Small intestine (tissue), 7 donors: ENCODE results near the gene KLC1. TPM values are rescaled to one million over a fixed set of nuclear protein-coding genes. Genes with fewer than 3 reads are reported as not detected.

Experiments used
- DNase-seq, 2 donors: peaks; one replicate each; pipeline versions ENCODE4 v3.0.0 to v3.0.0-alpha.2; 2013
- FAIRE-seq: peaks from 2 replicates; lab custom pipeline; 2012; peaks lifted over from hg19 to GRCh38; lab: Jason Lieb, UNC
- H3K27ac ChIP-seq, 3 donors: one replicate each; pipeline ENCODE4 v1.5.1; 2013; ENCODE audit warnings: low read length in 2 of 3, mild to moderate bottlenecking in 2 of 3, control low read depth in 1 of 3, inconsistent platforms in 1 of 3, low read depth in 1 of 3, moderate library complexity in 1 of 3
- H3K27me3 ChIP-seq, 3 donors: one replicate each; pipeline ENCODE4 v1.6.1; 2013; ENCODE audit warnings: low read length in 3 of 3, inconsistent platforms in 1 of 3; ENCODE audit not compliant: control insufficient read depth in 3 of 3, insufficient read depth in 3 of 3
- H3K36me3 ChIP-seq, 3 donors: one replicate each; pipeline ENCODE4 v1.6.1; 2013; ENCODE audit warnings: low read length in 3 of 3, inconsistent platforms in 1 of 3, low read depth in 1 of 3, mild to moderate bottlenecking in 1 of 3, moderate library complexity in 1 of 3; ENCODE audit not compliant: control insufficient read depth in 3 of 3, insufficient read depth in 2 of 3
- H3K4me1 ChIP-seq, 3 donors: one replicate each; pipeline ENCODE4 v1.6.1; 2013; ENCODE audit warnings: low read length in 2 of 3, inconsistent platforms in 1 of 3, low read depth in 1 of 3, mild to moderate bottlenecking in 1 of 3, moderate library complexity in 1 of 3; ENCODE audit not compliant: control insufficient read depth in 3 of 3, insufficient read depth in 2 of 3
- H3K4me3 ChIP-seq, 3 donors: one replicate each; pipeline ENCODE4 v1.5.1; 2013; ENCODE audit warnings: low read length in 3 of 3, control low read depth in 1 of 3, inconsistent platforms in 1 of 3, low read depth in 1 of 3, mild to moderate bottlenecking in 1 of 3, moderate library complexity in 1 of 3
- H3K9me3 ChIP-seq, 2 donors: one replicate each; pipeline ENCODE4 v1.6.1; 2013; ENCODE audit warnings: low read depth in 1 of 2, low read length in 1 of 2; ENCODE audit not compliant: control insufficient read depth in 2 of 2, insufficient read depth in 1 of 2
- WGBS, 3 donors: extraction: QIAGEN DNeasy Blood & Tissue Kit; methylation state at CpG; one replicate each; pipeline ENCODE4 v1.1.7; 2013; 5-methylcytosine and 5-hydroxymethylcytosine counted together
- polyA plus RNA-seq, 4 donors: library from polyadenylated mRNA; stranded (reverse) in 3 of 4; unstranded in 1 of 4; fragments of 200-250 nt in 3 of 4; fragments of 120-200 nt in 1 of 4; gene quantifications; one replicate each; pipeline versions ENCODE4 v1.2.1 to v1.2.3, GENCODE V29; 2013
- donor health status: healthy with polysubstance abuse.
- donor health status: control.
- donor health status: control.
- donor health status: Bipolar disorder and iron deficiency.
- donor health status: healthy.

Gene KLC1
- polyA plus RNA-seq, 4 donors = 45.9 to 74.4 (median 67.4) TPM

- Histone ChIP-seq H3K27ac (no peak overlapping the region), H3K27me3 (no peaks in the 10 kb centered on the region), H3K4me3 (no peak overlapping the region), H3K9me3 (no peaks in the 10 kb centered on the region), H3K4me1 (peaks cover 0 to 13% (median 0%) of the 10 kb centered on the region in 3 donors), H3K36me3 (peaks cover 0 to 57% (median 3%) of the 10 kb centered on the region in 3 donors)
- DNase-seq (no peak), FAIRE-seq (no peak)
- 90 to 95% (median 92%) methylated on average over 10 of the region's 10 CpGs for WGBS, 3 donors
Observed at GRCh38 chr14:103746701-103747100, 117.7 kb downstream of the KLC1 start.

DNA sequence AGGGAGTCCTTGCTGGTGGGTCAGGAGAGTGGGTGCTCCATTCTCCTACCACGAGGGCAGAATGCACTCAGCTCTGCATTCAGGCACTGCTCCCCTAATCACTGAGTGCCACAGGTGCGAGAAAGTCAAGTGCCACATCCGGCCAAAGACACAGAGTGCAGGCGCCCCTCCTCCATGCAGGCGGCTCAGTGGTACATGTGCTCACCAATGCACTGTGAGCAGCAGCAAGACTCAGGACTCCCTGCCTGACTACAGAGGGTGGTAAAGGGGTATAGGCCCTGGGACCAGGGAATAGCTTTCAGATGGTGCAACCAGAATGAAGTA lies 119.5 kb downstream of the KLC1 start:
- H3K36me3 ChIP-seq = peaks cover 0 to 50% (median 2%) of the 10 kb centered on the region in 3 donors
- 72 to 81% (median 76%) methylated on average over 5 of the region's 5 CpGs for WGBS, 3 donors
- no peak overlapping the region for H3K4me3 ChIP-seq
- no peaks in the 10 kb centered on the region for H3K9me3 ChIP-seq
- DNase-seq (no peak), FAIRE-seq (no peak)
- no peak overlapping the region for H3K27ac ChIP-seq
- no peaks in the 10 kb centered on the region for H3K27me3 ChIP-seq
- H3K4me1 ChIP-seq = peaks cover 0 to 10% (median 0%) of the 10 kb centered on the region in 3 donors

DNA sequence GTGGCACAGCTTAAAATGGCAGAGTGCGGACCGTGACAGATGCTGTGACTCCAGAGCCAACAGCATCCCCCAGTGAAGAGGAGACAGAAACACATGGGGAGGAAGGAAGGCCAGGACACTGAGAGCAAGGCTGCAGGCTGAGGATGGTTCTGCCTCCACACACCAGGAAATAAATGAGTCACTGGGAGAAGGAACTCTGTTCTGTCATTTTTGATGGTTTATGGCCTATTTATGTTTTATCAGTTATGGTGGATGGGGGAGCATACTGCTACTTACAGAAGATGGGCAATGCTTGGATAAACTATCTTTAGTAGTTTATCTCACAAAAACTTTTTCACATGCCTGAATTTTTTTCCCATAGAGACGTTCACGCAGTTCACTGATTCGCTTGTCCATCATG lies 120.4 kb downstream of the KLC1 start:
- no peak overlapping the region for H3K27ac ChIP-seq
- no peak for FAIRE-seq
- DNase-seq = peak; percentile 48 to 61
- H3K36me3 ChIP-seq = peaks cover 0 to 51% (median 2%) of the 10 kb centered on the region in 3 donors
- no peak overlapping the region for H3K4me3 ChIP-seq
- no peaks in the 10 kb centered on the region for H3K9me3 ChIP-seq
- H3K4me1 ChIP-seq = peaks cover 0 to 10% (median 0%) of the 10 kb centered on the region in 3 donors
- no peaks in the 10 kb centered on the region for H3K27me3 ChIP-seq
- WGBS, 3 donors = 88 to 90% (median 88%) methylated on average over 5 of the region's 5 CpGs

GRCh38 chr14:103749860-103750259 lies 120.8 kb downstream of the KLC1 start:
- WGBS, 3 donors = 74 to 85% (median 80%) methylated on average over 5 of the region's 5 CpGs
- no peaks in the 10 kb centered on the region for H3K9me3 ChIP-seq
- H3K4me1 ChIP-seq = peaks cover 0 to 9% (median 0%) of the 10 kb centered on the region in 3 donors
- H3K36me3 ChIP-seq = peaks cover 0 to 47% (median 2%) of the 10 kb centered on the region in 3 donors
- no peak overlapping the region for H3K4me3 ChIP-seq
- no peak for FAIRE-seq
- peak in 1 of 2 donors; percentile 28 for DNase-seq
- H3K27me3 ChIP-seq = no peaks in the 10 kb centered on the region
- no peak overlapping the region for H3K27ac ChIP-seq

Other genes with a start within 250 kb of the KLC1 start
- gene MARK3, start 243.8 kb upstream of the KLC1 start, polyA plus RNA-seq = 10 to 100 TPM; 37.7 to 67.8 (median 60.6) TPM
- gene CKB, start 106.4 kb upstream of the KLC1 start, polyA plus RNA-seq = 100 to 1,000 TPM in 1 of 4 donors, 10 to 100 TPM in 3; 36.7 to 315 (median 72.7) TPM
- 10 to 100 TPM in 1 of 4 donors, 1 to 10 TPM in 3; 4.9 to 16.5 (median 7.7) TPM for gene TRMT61A, start 100.0 kb upstream of the KLC1 start, polyA plus RNA-seq
- 10 to 100 TPM in 3 of 4 donors, 1 to 10 TPM in 1; 8.5 to 21.8 (median 12.6) TPM for gene BAG5, start 66.6 kb upstream of the KLC1 start, polyA plus RNA-seq
- gene COA8, start 66.3 kb upstream of the KLC1 start, polyA plus RNA-seq = 10 to 100 TPM; 33.0 to 68.7 (median 50.2) TPM
- 10 to 100 TPM in 2 of 4 donors, 1 to 10 TPM in 2; 2.7 to 14.0 (median 7.3) TPM for gene XRCC3, start 86.2 kb downstream of the KLC1 start, polyA plus RNA-seq
- 10 to 100 TPM; 40.0 to 53.6 (median 42.1) TPM for gene ZFYVE21, start 86.6 kb downstream of the KLC1 start, polyA plus RNA-seq
- 10 to 100 TPM; 17.8 to 28.1 (median 23.3) TPM for gene PPP1R13B, start 218.4 kb downstream of the KLC1 start, polyA plus RNA-seq